ENCODE data around the gene MCRIP2.

MCRIP2 gene

GRCh38 chr16:633336-634050 lies 8.1 kb upstream of the MCRIP2 start:
- no peak for DNase-seq

GRCh38 chr16:634051-634670 lies 7.5 kb upstream of the MCRIP2 start:
- no peak for DNase-seq

GRCh38 chr16:634996-635395 lies 6.6 kb upstream of the MCRIP2 start:
- no peak for DNase-seq

GRCh38 chr16:635573-636205 lies 5.9 kb upstream of the MCRIP2 start:
- DNase-seq: no peak

GRCh38 chr16:636206-637080 lies 5.2 kb upstream of the MCRIP2 start, which contains the start of gene METTL26:
Gene METTL26 (minus strand): TSS chr16:636305. CDS start chr16:636290, 15 bp downstream.
- peak; percentile 69 for DNase-seq

- DNase-seq: no peak
Observed at GRCh38 chr16:637081-638018, 4.3 kb upstream of the MCRIP2 start.

GRCh38 chr16:638034-638543 lies 3.5 kb upstream of the MCRIP2 start:
- DNase-seq: no peak

GRCh38 chr16:638836-639235 lies 2.8 kb upstream of the MCRIP2 start:
- no peak for DNase-seq

- DNase-seq: no peak
Observed at GRCh38 chr16:640614-641013, 1.0 kb upstream of the MCRIP2 start.

- no peak for DNase-seq
Observed at GRCh38 chr16:642189-643049, 791 bp downstream of the MCRIP2 start.

GRCh38 chr16:643050-643368 lies 1.4 kb downstream of the MCRIP2 start:
- DNase-seq: no peak

GRCh38 chr16:644556-644955 lies 2.9 kb downstream of the MCRIP2 start:
- no peak for DNase-seq

GRCh38 chr16:645852-646678 lies 4.4 kb downstream of the MCRIP2 start:
- DNase-seq: no peak

GRCh38 chr16:646679-647172 lies 5.1 kb downstream of the MCRIP2 start:
- DNase-seq: no peak

GRCh38 chr16:647173-647902 lies 5.7 kb downstream of the MCRIP2 start:
- DNase-seq: no peak

GRCh38 chr16:648071-648780 lies 6.6 kb downstream of the MCRIP2 start:
- peak; percentile 55 for DNase-seq

GRCh38 chr16:648781-649589 lies 7.4 kb downstream of the MCRIP2 start, which contains the start of gene WDR90:
Gene WDR90 (plus strand): TSS chr16:649365. CDS start chr16:649417, 52 bp downstream.
- peak; percentile 78 for DNase-seq

Data from NCI-H510A treated with DMSO at 0.1 percent for 48 hours (cell line).